ENCODE data around the gene TANC1. TPM values are rescaled to one million over a fixed set of nuclear protein-coding genes. Genes with fewer than 3 reads are reported as not detected.

Gene TANC1
- total RNA-seq, 6 experiments from 2014 or later = 4.0 to 12.7 (median 11.3) TPM

DNA sequence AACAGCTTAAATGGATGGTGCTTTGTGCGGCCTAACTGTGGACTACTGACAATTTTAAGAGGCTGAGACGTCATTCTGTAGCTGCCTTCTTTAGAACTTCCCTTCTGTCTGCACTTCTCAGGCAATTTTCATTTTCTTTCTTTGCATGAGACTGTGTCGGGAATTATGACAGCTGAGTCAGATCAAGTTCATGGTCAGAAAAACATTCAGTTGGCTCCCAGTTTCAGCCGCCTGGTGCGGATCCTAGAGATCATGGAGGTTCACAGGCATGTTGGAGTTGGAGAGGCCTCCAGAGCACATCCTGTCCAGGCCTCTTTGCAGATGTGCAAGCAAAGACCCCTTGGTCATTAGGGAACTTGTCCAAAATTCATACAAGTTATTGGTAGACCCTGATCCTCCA is 135.0 kb downstream of the TANC1 start:
- Histone ChIP-seq H3K9me3 (no peaks in the 10 kb centered on the region), H3K36me3 (no peaks in the 10 kb centered on the region), H3K27me3 (no peaks in the 10 kb centered on the region), H3K4me3 (no peak overlapping the region), H3K27ac (no peak overlapping the region), H3K4me1 (peaks cover 0 to 12% (median 5%) of the 10 kb centered on the region in 4 donors)
- ATAC-seq = no peak
- TF ChIP-seq, protein P1, sequence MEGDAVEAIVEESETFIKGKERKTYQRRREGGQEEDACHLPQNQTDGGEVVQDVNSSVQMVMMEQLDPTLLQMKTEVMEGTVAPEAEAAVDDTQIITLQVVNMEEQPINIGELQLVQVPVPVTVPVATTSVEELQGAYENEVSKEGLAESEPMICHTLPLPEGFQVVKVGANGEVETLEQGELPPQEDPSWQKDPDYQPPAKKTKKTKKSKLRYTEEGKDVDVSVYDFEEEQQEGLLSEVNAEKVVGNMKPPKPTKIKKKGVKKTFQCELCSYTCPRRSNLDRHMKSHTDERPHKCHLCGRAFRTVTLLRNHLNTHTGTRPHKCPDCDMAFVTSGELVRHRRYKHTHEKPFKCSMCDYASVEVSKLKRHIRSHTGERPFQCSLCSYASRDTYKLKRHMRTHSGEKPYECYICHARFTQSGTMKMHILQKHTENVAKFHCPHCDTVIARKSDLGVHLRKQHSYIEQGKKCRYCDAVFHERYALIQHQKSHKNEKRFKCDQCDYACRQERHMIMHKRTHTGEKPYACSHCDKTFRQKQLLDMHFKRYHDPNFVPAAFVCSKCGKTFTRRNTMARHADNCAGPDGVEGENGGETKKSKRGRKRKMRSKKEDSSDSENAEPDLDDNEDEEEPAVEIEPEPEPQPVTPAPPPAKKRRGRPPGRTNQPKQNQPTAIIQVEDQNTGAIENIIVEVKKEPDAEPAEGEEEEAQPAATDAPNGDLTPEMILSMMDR (IDR thresholded peaks at IDR 0.05) = no peak
- TF ChIP-seq POLR2A (IDR thresholded peaks at IDR 0.05) = no peak
- no peak for DNase-seq
- intact Hi-C loops (cut with DNase I) = no loop called here
- WGBS (ENCODE audit: insufficient coverage, low coverage, low lambda C conversion rate, missing lambda C conversion rate) = no CpG with 5 or more reads among the region's 5 CpGs

GRCh38 chr2:159106109-159106508 is 137.7 kb downstream of the TANC1 start:
- Histone ChIP-seq H3K27me3 (no peaks in the 10 kb centered on the region), H3K9me3 (no peaks in the 10 kb centered on the region), H3K27ac (no peak overlapping the region), H3K36me3 (no peaks in the 10 kb centered on the region), H3K4me1 (no peaks in the 10 kb centered on the region), H3K4me3 (no peak overlapping the region)
- WGBS (ENCODE audit: insufficient coverage, low coverage, low lambda C conversion rate, missing lambda C conversion rate) = 79% methylated on average over 5 of the region's 5 CpGs
- no peak for ATAC-seq
- intact Hi-C loops (cut with DNase I) = no loop called here
- no peak for DNase-seq
- no peak for TF ChIP-seq POLR2A (IDR thresholded peaks at IDR 0.05)
- TF ChIP-seq, protein P1 (IDR thresholded peaks at IDR 0.05) = no peak

DNA sequence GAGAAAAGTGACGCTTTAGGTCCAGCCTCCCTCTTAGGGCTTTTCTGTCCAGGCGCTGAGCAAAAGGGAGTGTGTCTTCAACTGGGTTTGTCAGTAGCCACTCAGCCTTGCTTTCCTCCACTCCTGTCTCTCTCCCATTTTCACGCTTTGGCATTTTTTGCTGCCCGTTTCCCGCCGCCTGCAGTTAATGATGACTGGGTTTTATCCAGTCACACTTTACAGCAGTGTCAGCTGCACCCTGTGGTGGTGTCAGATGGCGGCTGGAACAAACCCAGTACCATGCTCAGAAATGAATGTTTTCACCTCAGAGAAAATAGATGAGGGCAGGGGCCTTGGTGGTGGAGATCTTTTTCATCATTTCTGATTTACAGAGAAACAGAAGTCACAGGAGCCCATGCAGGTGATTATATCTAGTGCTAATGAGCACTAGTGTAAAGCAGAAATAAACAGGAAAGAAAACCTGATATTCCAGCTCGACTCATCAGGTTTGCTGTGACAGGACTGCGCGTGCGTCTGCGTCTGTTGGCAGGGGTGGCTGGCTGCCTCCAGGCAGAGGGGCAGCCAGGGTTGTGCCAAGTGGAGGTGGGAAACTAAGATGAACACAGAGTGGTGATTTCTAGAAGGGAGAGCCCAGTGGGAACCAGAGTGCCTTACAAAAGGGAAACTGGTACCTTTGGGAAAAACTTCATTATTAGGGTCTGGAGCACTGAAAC is 139.9 kb downstream of the TANC1 start:
- 89% methylated on average over 12 of the region's 12 CpGs for WGBS (ENCODE audit: insufficient coverage, low coverage, low lambda C conversion rate, missing lambda C conversion rate)
- no peaks in the 10 kb centered on the region for H3K9me3 ChIP-seq
- H3K27me3 ChIP-seq = no peaks in the 10 kb centered on the region
- no peak overlapping the region for H3K4me3 ChIP-seq
- H3K27ac ChIP-seq = no peak overlapping the region
- intact Hi-C loops (cut with DNase I) = no loop called here
- ATAC-seq (no peak), DNase-seq (no peak)
- H3K36me3 ChIP-seq = no peaks in the 10 kb centered on the region
- TF ChIP-seq POLR2A (IDR thresholded peaks at IDR 0.05) = no peak
- TF ChIP-seq, protein P1 (IDR thresholded peaks at IDR 0.05) = no peak
- H3K4me1 ChIP-seq = no peaks in the 10 kb centered on the region

GRCh38 chr2:159109517-159109916 is 141.1 kb downstream of the TANC1 start:
- no peak for ATAC-seq
- no peaks in the 10 kb centered on the region for H3K9me3 ChIP-seq
- no peaks in the 10 kb centered on the region for H3K4me1 ChIP-seq
- TF ChIP-seq, protein P1 (IDR thresholded peaks at IDR 0.05) = no peak
- TF ChIP-seq POLR2A (IDR thresholded peaks at IDR 0.05) = no peak
- H3K4me3 ChIP-seq = no peak overlapping the region
- H3K27ac ChIP-seq = no peak overlapping the region
- H3K27me3 ChIP-seq = no peaks in the 10 kb centered on the region
- intact Hi-C loops (cut with DNase I) = no loop called here
- DNase-seq = no peak
- H3K36me3 ChIP-seq = no peaks in the 10 kb centered on the region
- WGBS (ENCODE audit: insufficient coverage, low coverage, low lambda C conversion rate, missing lambda C conversion rate) = 90% methylated on average over 3 of the region's 3 CpGs

Data from right lobe of liver (tissue), 6 donors.